ENCODE results near the gene PDSS2.

DNA sequence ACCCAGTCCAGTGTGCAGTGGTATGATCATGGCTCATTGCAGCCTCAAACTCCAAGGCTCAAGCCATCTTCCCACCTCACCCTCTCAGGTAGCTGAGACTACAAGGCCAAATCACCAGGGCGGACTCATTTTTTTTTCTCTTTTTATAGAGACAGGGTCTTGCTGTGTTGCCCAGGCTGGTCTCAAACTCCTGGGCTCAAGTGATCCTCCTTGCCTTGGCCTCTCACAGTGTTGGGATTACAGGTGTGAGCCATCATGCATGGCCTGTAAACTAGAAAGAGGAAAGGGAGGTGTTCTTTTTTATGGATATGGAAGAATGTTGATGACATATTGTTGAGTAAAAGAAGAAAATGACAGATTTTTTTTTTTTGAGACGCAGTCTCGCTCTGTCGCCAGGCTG lies 339.0 kb downstream of the PDSS2 start:
- TF ChIP-seq GABPA (IDR thresholded peaks at IDR 0.05; ENCODE audit: borderline replicate concordance, insufficient read depth, low read length) = no peak
- TF ChIP-seq RFX5 (IDR thresholded peaks at IDR 0.05; ENCODE audit: borderline replicate concordance, low read depth, low read length) = no peak
- TF ChIP-seq JUND (IDR thresholded peaks at IDR 0.05; ENCODE audit: low read length) = no peak
- TF ChIP-seq SIRT6 (IDR thresholded peaks at IDR 0.05; ENCODE audit: low read length) = no peak
- TF ChIP-seq, protein P1, sequence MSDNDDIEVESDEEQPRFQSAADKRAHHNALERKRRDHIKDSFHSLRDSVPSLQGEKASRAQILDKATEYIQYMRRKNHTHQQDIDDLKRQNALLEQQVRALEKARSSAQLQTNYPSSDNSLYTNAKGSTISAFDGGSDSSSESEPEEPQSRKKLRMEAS (IDR thresholded peaks at IDR 0.05) = no peak
- TF ChIP-seq CEBPB (IDR thresholded peaks at IDR 0.05; ENCODE audit: low read depth, low read length) = no peak
- TF ChIP-seq, protein P2, sequence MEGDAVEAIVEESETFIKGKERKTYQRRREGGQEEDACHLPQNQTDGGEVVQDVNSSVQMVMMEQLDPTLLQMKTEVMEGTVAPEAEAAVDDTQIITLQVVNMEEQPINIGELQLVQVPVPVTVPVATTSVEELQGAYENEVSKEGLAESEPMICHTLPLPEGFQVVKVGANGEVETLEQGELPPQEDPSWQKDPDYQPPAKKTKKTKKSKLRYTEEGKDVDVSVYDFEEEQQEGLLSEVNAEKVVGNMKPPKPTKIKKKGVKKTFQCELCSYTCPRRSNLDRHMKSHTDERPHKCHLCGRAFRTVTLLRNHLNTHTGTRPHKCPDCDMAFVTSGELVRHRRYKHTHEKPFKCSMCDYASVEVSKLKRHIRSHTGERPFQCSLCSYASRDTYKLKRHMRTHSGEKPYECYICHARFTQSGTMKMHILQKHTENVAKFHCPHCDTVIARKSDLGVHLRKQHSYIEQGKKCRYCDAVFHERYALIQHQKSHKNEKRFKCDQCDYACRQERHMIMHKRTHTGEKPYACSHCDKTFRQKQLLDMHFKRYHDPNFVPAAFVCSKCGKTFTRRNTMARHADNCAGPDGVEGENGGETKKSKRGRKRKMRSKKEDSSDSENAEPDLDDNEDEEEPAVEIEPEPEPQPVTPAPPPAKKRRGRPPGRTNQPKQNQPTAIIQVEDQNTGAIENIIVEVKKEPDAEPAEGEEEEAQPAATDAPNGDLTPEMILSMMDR (IDR thresholded peaks at IDR 0.05; ENCODE audit: control extremely low read depth in 1 of 3, insufficient read depth in 1 of 3, low read depth in 1 of 3, low read length in 3 of 3) = no peak
- TF ChIP-seq BACH1 (IDR thresholded peaks at IDR 0.05; ENCODE audit: low read length) = no peak
- no peak for TF ChIP-seq SIN3A (conservative IDR thresholded peaks at IDR 0.05 in 1 of 2, IDR thresholded peaks at IDR 0.05 in 1 of 2; ENCODE audit: low read depth in 1 of 2, low read length in 2 of 2)
- no peak for TF ChIP-seq CREB1 (IDR thresholded peaks at IDR 0.05)
- no peak for TF ChIP-seq PHF8 (conservative IDR thresholded peaks at IDR 0.05; ENCODE audit: low read depth, low read length)
- no peak for TF ChIP-seq KDM4A (IDR thresholded peaks at IDR 0.05; ENCODE audit: low read depth, low read length, severe bottlenecking)
- no peak for TF ChIP-seq CHD2 (IDR thresholded peaks at IDR 0.05; ENCODE audit: low read length)
- no peak for TF ChIP-seq EZH2 (IDR thresholded peaks at IDR 0.05; ENCODE audit: low read depth, low read length, severe bottlenecking)
